Endothelial cell of umbilical vein (primary cell): ENCODE measurements around the gene MAEA. TPM values are rescaled to one million over a fixed set of nuclear protein-coding genes. Genes with fewer than 3 reads are reported as not detected.

ENCODE experiments used
- BruUV-seq: library from RNA; stranded (reverse); fragments of 400-500 nt; replicated peaks from 2 replicates; lab custom pipeline; 2021; lab: Mats Ljungman, UMichigan
- CTCF ChIA-PET: fragments of 300-600, 350-600 bp; sonication (Branson Sonifier 250); formaldehyde crosslinking; loops from one replicate; lab custom pipeline; 2021; ENCODE audit warnings: antibody characterized with exemption, inconsistent platforms; lab: Charles Lee
- POLR2A ChIA-PET: fragments of 300-600, 350-600 bp; sonication (Branson Sonifier 250); formaldehyde crosslinking; loops from one replicate; lab custom pipeline; 2021; ENCODE audit warnings: antibody characterized with exemption, inconsistent platforms; lab: Charles Lee
- DNase-seq: peaks from one replicate; pipeline ENCODE4 v3.0.0-alpha.2; 2011; ENCODE audit warnings: low read depth, low spot score
- FAIRE-seq: peaks from 2 replicates; lab custom pipeline; 2011; peaks lifted over from hg19 to GRCh38; lab: Jason Lieb, UNC
- H2AFZ ChIP-seq: 2 replicates; pipeline ENCODE4 v1.6.0; 2012; ENCODE audit warnings: low read depth, low read length, control low read depth, inconsistent platforms
- H3K27ac ChIP-seq: 2 replicates; pipeline ENCODE4 v1.5.1; 2011; ENCODE audit warnings: low read depth, mild to moderate bottlenecking, control low read depth, low read length, moderate library complexity; ENCODE audit not compliant: insufficient read depth
- H3K27me3 ChIP-seq, 2 experiments: 2 replicates each; pipeline versions ENCODE4 v1.6.0 to v1.6.1; 2011; ENCODE audit warnings: low read length in 2 of 2, mixed read lengths in 1 of 2; ENCODE audit not compliant: control insufficient read depth in 2 of 2, insufficient read depth in 2 of 2
- H3K36me3 ChIP-seq, 2 experiments: 2 replicates in 1 of 2; 3 replicates in 1 of 2; pipeline ENCODE4 v1.5.1; 2011; ENCODE audit warnings: low read length in 2 of 2, mild to moderate bottlenecking in 1 of 2, moderate library complexity in 1 of 2; ENCODE audit not compliant: control insufficient read depth in 2 of 2, insufficient read depth in 2 of 2; ENCODE audit errors: extremely low read depth in 1 of 2
- H3K4me1 ChIP-seq: 3 replicates; pipeline ENCODE4 v1.5.1; 2011; ENCODE audit warnings: mild to moderate bottlenecking, low read length; ENCODE audit not compliant: control insufficient read depth, insufficient read depth; ENCODE audit errors: extremely low read depth
- H3K4me2 ChIP-seq: 2 replicates; pipeline ENCODE4 v1.6.1; 2011; ENCODE audit warnings: low read length, control low read depth, mixed read lengths; ENCODE audit not compliant: insufficient read depth
- H3K4me3 ChIP-seq, 3 experiments: fragments of 200-600 bp in 1 of 3; sonication (generic), shearing (Covaris generic) in 1 of 3; replicated peaks in 1 of 3; 2 replicates each; pipeline ENCODE4 v1.5.1; 2011 to 2016; ENCODE audit warnings: control low read depth in 3 of 3, low read length in 3 of 3, mild to moderate bottlenecking in 2 of 3, inconsistent platforms in 1 of 3, low read depth in 1 of 3, moderate library complexity in 1 of 3; ENCODE audit not compliant: insufficient read depth in 1 of 3
- H3K79me2 ChIP-seq: 2 replicates; pipeline ENCODE4 v1.6.0; 2012; ENCODE audit warnings: low read length, inconsistent platforms; ENCODE audit not compliant: control insufficient read depth, insufficient read depth
- H3K9ac ChIP-seq: replicated peaks from 2 replicates; pipeline ENCODE3; 2011; ENCODE audit warnings: low read length, control low read depth; ENCODE audit not compliant: insufficient read depth; ENCODE audit errors: extremely low read depth
- H3K9me1 ChIP-seq: replicated peaks from 3 replicates; pipeline ENCODE4 v1.6.0; 2011; ENCODE audit warnings: mild to moderate bottlenecking, low read length; ENCODE audit not compliant: control insufficient read depth, insufficient read depth; ENCODE audit errors: extremely low read depth
- H3K9me3 ChIP-seq: replicated peaks from 2 replicates; pipeline ENCODE4 v1.5.1; 2012; ENCODE audit warnings: low read length, inconsistent platforms; ENCODE audit not compliant: control insufficient read depth, insufficient read depth
- H4K20me1 ChIP-seq: replicated peaks from 2 replicates; pipeline ENCODE3; 2011; ENCODE audit warnings: mild to moderate bottlenecking, low read length; ENCODE audit not compliant: control insufficient read depth, insufficient read depth; ENCODE audit errors: extremely low read depth
- EZH2 ChIP-seq: IDR thresholded peaks from 2 replicates; pipeline ENCODE4 v1.6.1; 2012; ENCODE audit warnings: borderline replicate concordance, low read depth, mild to moderate bottlenecking, moderate library complexity, low read length, inconsistent platforms; ENCODE audit not compliant: severe bottlenecking
- FOS ChIP-seq: IDR thresholded peaks from 2 replicates; pipeline ENCODE4 v1.6.1; 2011; ENCODE audit warnings: mild to moderate bottlenecking, low read length, moderate library complexity, borderline replicate concordance; ENCODE audit not compliant: insufficient read depth
- GATA2 ChIP-seq: IDR thresholded peaks from 2 replicates; pipeline ENCODE4 v1.7.0; 2011; ENCODE audit warnings: low read depth, mild to moderate bottlenecking, moderate library complexity, mixed read lengths, low read length; ENCODE audit not compliant: insufficient read length, insufficient read depth
- MYC ChIP-seq: IDR thresholded peaks from one replicate; pipeline ENCODE4 v1.6.1; 2011; ENCODE audit warnings: mild to moderate bottlenecking, low read depth, low read length
- POLR2A ChIP-seq: IDR thresholded peaks from 2 replicates; pipeline ENCODE4 v1.6.1; 2012; ENCODE audit warnings: low read depth, mild to moderate bottlenecking, control low read depth, low read length
- POLR2AphosphoS5 ChIP-seq: IDR thresholded peaks from 2 replicates; pipeline ENCODE4 v1.6.1; 2012; ENCODE audit warnings: low read depth, mild to moderate bottlenecking, control low read depth, low read length, moderate library complexity; ENCODE audit not compliant: insufficient read depth
- dilution Hi-C: fragments of 300-500 bp; cut with MboI; formaldehyde crosslinking; loops from one replicate; pipeline ENCODE4 v1.15.0; 2019; ENCODE audit warnings: low sequenced_read_pairs; ENCODE audit not compliant: extremely low pct_ligation_motif_present
- intact Hi-C: fragments of 100-400 bp; cut with micrococcal nuclease; formaldehyde crosslinking; loops from one replicate; pipeline ENCODE4 v1.10.0; 2022
- polyA plus RNA-seq, 4 experiments: library from polyadenylated mRNA; depleted of rRNA in 3 of 4; stranded (reverse) in 3 of 4; unstranded in 1 of 4; fragments of >200 nt; gene quantifications; 2 replicates each; pipeline versions ENCODE4 v1.2.1 to v1.2.3, GENCODE V29; 2011 to 2012; ENCODE audit warnings: missing spikeins in 1 of 4
- total RNA-seq: library from RNA; stranded (reverse); gene quantifications from 2 replicates; pipeline ENCODE4 v1.2.3, GENCODE V29; 2021
- TF ChIP-seq, protein P1 (sequence below): IDR thresholded peaks from 2 replicates; pipeline ENCODE4 v1.6.1; 2011; ENCODE audit not compliant: insufficient read depth, insufficient read length
- TF ChIP-seq, protein P2 (sequence below), 2 donors: IDR thresholded peaks; 1 replicate in 1 of 2; 2 replicates in 1 of 2; pipeline ENCODE4 v1.5.1; 2011; ENCODE audit warnings: low read length in 2 of 2, mild to moderate bottlenecking in 2 of 2, moderate library complexity in 2 of 2, control low read depth in 1 of 2, inconsistent platforms in 1 of 2, low read depth in 1 of 2; ENCODE audit not compliant: insufficient read depth in 1 of 2; ENCODE audit errors: extremely low read depth in 1 of 2

The MAEA gene
- total and polyA plus RNA-seq, 2 donors (not counting 3 experiments of a cell fraction or from before 2014, with no cell fraction given) = 66.0 to 108 TPM

GRCh38 chr4:1249731-1250526 is 39.8 kb upstream of the MAEA start:
- CTCF ChIA-PET = interaction anchor here (1.4 to 2.0 kb wide), 3 partner anchors 19 to 96 kb away, joined by 4 to 7 read pairs (median 6); partner anchors contain the start of gene UVSSA
- POLR2A ChIA-PET = interaction anchor here (1.2 to 2.1 kb wide), 3 partner anchors 16 to 97 kb away, joined by 3 to 5 read pairs (median 4); partner anchors contain the start of gene UVSSA
- H3K4me2 ChIP-seq = peak overlapping the region; percentile 75
- TF ChIP-seq, protein P1, sequence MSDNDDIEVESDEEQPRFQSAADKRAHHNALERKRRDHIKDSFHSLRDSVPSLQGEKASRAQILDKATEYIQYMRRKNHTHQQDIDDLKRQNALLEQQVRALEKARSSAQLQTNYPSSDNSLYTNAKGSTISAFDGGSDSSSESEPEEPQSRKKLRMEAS = no peak
- TF ChIP-seq POLR2AphosphoS5 = no peak
- no peak for TF ChIP-seq EZH2
- TF ChIP-seq POLR2A = no peak
- TF ChIP-seq FOS = no peak
- no peak for TF ChIP-seq MYC
- TF ChIP-seq, protein P2, sequence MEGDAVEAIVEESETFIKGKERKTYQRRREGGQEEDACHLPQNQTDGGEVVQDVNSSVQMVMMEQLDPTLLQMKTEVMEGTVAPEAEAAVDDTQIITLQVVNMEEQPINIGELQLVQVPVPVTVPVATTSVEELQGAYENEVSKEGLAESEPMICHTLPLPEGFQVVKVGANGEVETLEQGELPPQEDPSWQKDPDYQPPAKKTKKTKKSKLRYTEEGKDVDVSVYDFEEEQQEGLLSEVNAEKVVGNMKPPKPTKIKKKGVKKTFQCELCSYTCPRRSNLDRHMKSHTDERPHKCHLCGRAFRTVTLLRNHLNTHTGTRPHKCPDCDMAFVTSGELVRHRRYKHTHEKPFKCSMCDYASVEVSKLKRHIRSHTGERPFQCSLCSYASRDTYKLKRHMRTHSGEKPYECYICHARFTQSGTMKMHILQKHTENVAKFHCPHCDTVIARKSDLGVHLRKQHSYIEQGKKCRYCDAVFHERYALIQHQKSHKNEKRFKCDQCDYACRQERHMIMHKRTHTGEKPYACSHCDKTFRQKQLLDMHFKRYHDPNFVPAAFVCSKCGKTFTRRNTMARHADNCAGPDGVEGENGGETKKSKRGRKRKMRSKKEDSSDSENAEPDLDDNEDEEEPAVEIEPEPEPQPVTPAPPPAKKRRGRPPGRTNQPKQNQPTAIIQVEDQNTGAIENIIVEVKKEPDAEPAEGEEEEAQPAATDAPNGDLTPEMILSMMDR (IDR thresholded peaks at IDR 0.05; ENCODE audit: extremely low read depth in 1 of 2, insufficient read depth in 1 of 2, low read depth in 1 of 2, low read length in 2 of 2) = no peak
- TF ChIP-seq GATA2 = no peak
- H3K79me2 ChIP-seq = peaks cover 39% of the 10 kb centered on the region
- no peaks in the 10 kb centered on the region for H3K36me3 ChIP-seq
- peak overlapping the region; percentile 77 for H3K27ac ChIP-seq
- TSS peak; percentile 45 for BruUV-seq
- peak overlapping the region; percentile 56 to 63 (median 58) for H3K4me3 ChIP-seq
- peak; percentile 68 for FAIRE-seq
- H3K4me1 ChIP-seq = peaks cover 18% of the 10 kb centered on the region
- DNase-seq = peak; percentile 6
- peak overlapping the region; percentile 85 for H3K9ac ChIP-seq
- dilution Hi-C loops (no loop called here), intact Hi-C loops (loop anchor here (1.0 kb wide), 1 partner anchor 96 kb away; no protein-coding TSS in a partner anchor)
- no peaks in the 10 kb centered on the region for H4K20me1 ChIP-seq
- H2AFZ ChIP-seq = peak overlapping the region; percentile 3
- H3K27me3 ChIP-seq = no peaks in the 10 kb centered on the region
- no peaks in the 10 kb centered on the region for H3K9me3 ChIP-seq
- H3K9me1 ChIP-seq = no peaks in the 10 kb centered on the region
